K562 (cell line): ENCODE results near the gene LDB2. TPM values are rescaled to one million over a fixed set of nuclear protein-coding genes. Genes with fewer than 3 reads are reported as not detected.

ENCODE experiments used
- ATAC-seq: fragments of 200-7000 bp; cut with Tn5 transposase; 3 replicates; pipeline ENCODE4 v1.9.1; 2020; ENCODE audit warnings: moderate library complexity
- BruUV-seq: library from RNA; stranded (reverse); fragments of 400-500 nt; replicated peaks from 2 replicates; lab custom pipeline; 2021; lab: Mats Ljungman, UMichigan
- CTCF ChIA-PET: fragments of 300-600 bp; formaldehyde crosslinking; extraction: SDS; loops from one replicate; lab custom pipeline; 2021; ENCODE audit warnings: low intra/inter-chr PET ratio; lab: Yijun Ruan, JAX
- POLR2A ChIA-PET: fragments of 300-600, 350-650 bp; sonication (Branson Sonifier 250); formaldehyde crosslinking; extraction: SDS; loops from one replicate; lab custom pipeline; 2021; ENCODE audit warnings: antibody characterized with exemption, inconsistent platforms; lab: Yijun Ruan, JAX
- DNase-seq, 4 experiments: peaks; one replicate each; pipeline versions ENCODE4 v3.0.0 to v3.0.0-alpha.2; 2011 to 2018; ENCODE audit warnings: low spot score in 3 of 4, mixed read lengths in 3 of 4; ENCODE audit errors: extremely low read depth in 1 of 4
- FAIRE-seq: peaks from 2 replicates; lab custom pipeline; 2011; peaks lifted over from hg19 to GRCh38; lab: Jason Lieb, UNC
- H2AFZ ChIP-seq: 2 replicates; pipeline ENCODE4 v1.6.0; 2011; ENCODE audit warnings: low read depth, low read length, control low read depth, inconsistent platforms
- H3K27ac ChIP-seq: fragments of 200-600 bp; 3 replicates; pipeline ENCODE4 v1.8.0; 2011; ENCODE audit warnings: low read depth, mild to moderate bottlenecking, control low read depth, inconsistent platforms, low read length, moderate library complexity, mixed read lengths; ENCODE audit errors: extremely low read depth
- H3K27me3 ChIP-seq, 2 experiments: fragments of 300-600 bp in 1 of 2; 2 replicates in 1 of 2; 3 replicates in 1 of 2; pipeline versions ENCODE4 v1.6.0 to v1.8.0; 2011; ENCODE audit warnings: inconsistent platforms in 2 of 2, low read length in 2 of 2, mild to moderate bottlenecking in 1 of 2, mixed read lengths in 1 of 2, moderate library complexity in 1 of 2; ENCODE audit not compliant: control insufficient read depth in 2 of 2, insufficient read depth in 2 of 2
- H3K36me3 ChIP-seq: fragments of 300-600 bp; 3 replicates; pipeline ENCODE4 v1.8.0; 2011; ENCODE audit warnings: mild to moderate bottlenecking, low read length, inconsistent platforms; ENCODE audit not compliant: control insufficient read depth, insufficient read depth
- H3K4me1 ChIP-seq, 2 experiments: fragments of 200-600 bp in 1 of 2; replicated peaks in 1 of 2; 2 replicates in 1 of 2; 3 replicates in 1 of 2; pipeline versions ENCODE4 v1.5.1 to v1.8.0; 2011; ENCODE audit warnings: inconsistent platforms in 2 of 2, low read length in 2 of 2, mild to moderate bottlenecking in 1 of 2, mixed read lengths in 1 of 2, moderate library complexity in 1 of 2; ENCODE audit not compliant: control insufficient read depth in 2 of 2, insufficient read depth in 2 of 2
- H3K4me2 ChIP-seq: 2 replicates; pipeline ENCODE4 v1.6.1; 2011; ENCODE audit warnings: low read length, control low read depth, inconsistent platforms, mixed read lengths; ENCODE audit not compliant: insufficient read depth
- H3K4me3 ChIP-seq: fragments of 200-600 bp; sonication (generic), shearing (Covaris generic); 2 replicates; pipeline ENCODE4 v1.5.1; 2016; ENCODE audit warnings: control low read depth, inconsistent platforms
- H3K79me2 ChIP-seq: fragments of 200-600 bp; 3 replicates; pipeline ENCODE4 v1.8.0; 2011; ENCODE audit warnings: low read length, inconsistent platforms; ENCODE audit not compliant: control insufficient read depth, insufficient read depth
- H3K9ac ChIP-seq, 2 experiments: 2 replicates each; pipeline versions ENCODE4 v1.6.0 to v1.6.1; 2011; ENCODE audit warnings: low read depth in 2 of 2, low read length in 2 of 2, control low read depth in 1 of 2, inconsistent platforms in 1 of 2, mild to moderate bottlenecking in 1 of 2, mixed read lengths in 1 of 2; ENCODE audit not compliant: insufficient read depth in 1 of 2
- H3K9me1 ChIP-seq: one replicate; pipeline ENCODE4 v1.6.0; 2011; ENCODE audit warnings: inconsistent platforms, mild to moderate bottlenecking, low read length, moderate library complexity; ENCODE audit not compliant: control insufficient read depth, insufficient read depth
- H3K9me3 ChIP-seq: replicated peaks from 2 replicates; pipeline ENCODE4 v1.5.1; 2011; ENCODE audit warnings: low read depth, low read length, inconsistent platforms; ENCODE audit not compliant: control insufficient read depth, insufficient read depth
- H4K20me1 ChIP-seq: replicated peaks from 2 replicates; pipeline ENCODE4 v1.6.1; 2011; ENCODE audit warnings: low read length, inconsistent platforms, mixed read lengths; ENCODE audit not compliant: control insufficient read depth, insufficient read depth
- CBFA2T2 ChIP-seq: fragments of 450-650 bp; conservative IDR thresholded peaks from 2 replicates; pipeline ENCODE4 v1.6.1; 2017; ENCODE audit warnings: mild to moderate bottlenecking
- JUNB ChIP-seq: fragments of 450-650 bp; formaldehyde crosslinking; conservative IDR thresholded peaks from 2 replicates; pipeline ENCODE4 v1.4.0; 2020; ENCODE audit warnings: mild to moderate bottlenecking
- KDM4B ChIP-seq, 2 experiments: fragments of 450-650 bp in 1 of 2; sonication (generic) in 1 of 2; IDR thresholded peaks; 2 replicates each; pipeline ENCODE4 v1.6.1; 2016 to 2017; ENCODE audit warnings: borderline replicate concordance in 2 of 2, antibody characterized with exemption in 1 of 2, low read depth in 1 of 2, mild to moderate bottlenecking in 1 of 2
- POLR2B ChIP-seq: fragments of 450-650 bp; IDR thresholded peaks from 2 replicates; pipeline ENCODE4 v1.6.1; 2018; ENCODE audit warnings: low read depth; ENCODE audit not compliant: partially characterized antibody
- ZNF239 ChIP-seq: fragments of 250-450 bp; sonication (Bioruptor Pico); IDR thresholded peaks from 2 replicates; pipeline ENCODE4 v1.4.0; 2020; ENCODE audit warnings: mild to moderate bottlenecking
- WGBS: fragments of 100-300 bp; shearing (Covaris generic); methylation state at CpG from one replicate; pipeline ENCODE4 v1.1.6; 2016; ENCODE audit warnings: low coverage, mixed read lengths; ENCODE audit not compliant: insufficient coverage; ENCODE audit errors: missing lambda C conversion rate; 5-methylcytosine and 5-hydroxymethylcytosine counted together
- in situ Hi-C: fragments of 300-500 bp; cut with MboI; formaldehyde crosslinking; loops from 4 replicates; pipeline ENCODE4 v1.15.0; 2018; ENCODE audit warnings: inconsistent platforms, mixed read lengths
- intact Hi-C: fragments of 100-400 bp; cut with micrococcal nuclease; formaldehyde crosslinking; loops from 2 replicates; pipeline ENCODE4 v1.14.2; 2022
- polyA plus RNA-seq, 8 experiments: library from polyadenylated mRNA; depleted of rRNA in 4 of 8; stranded (reverse) in 5 of 8; unstranded in 3 of 8; fragments of >200 nt; fragmentation: Nextera tagmentation in 2 of 8; fragmentation: Illumina TruSeq in 1 of 8; extraction: Ambion mirVana in 2 of 8; extraction: Trizol in 1 of 8; gene quantifications; 2 replicates each; pipeline versions ENCODE4 v1.2.1 to v1.2.3, GENCODE V29; 2011 to 2014; ENCODE audit warnings: inconsistent platforms in 1 of 8, missing spikeins in 1 of 8
- total RNA-seq, 7 experiments: library from RNA; depleted of rRNA in 6 of 7; stranded (reverse); fragments of >200 nt in 6 of 7; fragmentation: Illumina TruSeq in 2 of 7; extraction: Trizol in 2 of 7; gene quantifications; 2 replicates each; pipeline versions ENCODE4 v1.2.1 to v1.2.3, GENCODE V29; 2011 to 2021; ENCODE audit warnings: low replicate concordance in 1 of 7
- TF ChIP-seq, protein P1 (sequence below): fragments of 450-650 bp; IDR thresholded peaks from 2 replicates; pipeline ENCODE4 v1.6.1; 2016; ENCODE audit warnings: antibody characterized with exemption
- TF ChIP-seq, protein P2 (sequence below), 2 experiments: fragments of 200-800 bp in 1 of 2; sonication (Bioruptor generic) in 1 of 2; sonication (generic) in 1 of 2; formaldehyde crosslinking in 1 of 2; IDR thresholded peaks in 1 of 2; conservative IDR thresholded peaks in 1 of 2; 2 replicates each; pipeline versions ENCODE4 v1.5.0 to v1.6.1; 2016 to 2020; ENCODE audit warnings: missing compliant biosample characterization in 1 of 2, missing genetic modification characterization in 1 of 2, missing genetic modification reagents in 1 of 2

Gene LDB2
- total and polyA plus RNA-seq, 9 of the 15 experiments (the other 6 are each of a cell fraction or from before 2014, with no cell fraction given), result 0.10 to 0.20 TPM; not detected in 7

DNA sequence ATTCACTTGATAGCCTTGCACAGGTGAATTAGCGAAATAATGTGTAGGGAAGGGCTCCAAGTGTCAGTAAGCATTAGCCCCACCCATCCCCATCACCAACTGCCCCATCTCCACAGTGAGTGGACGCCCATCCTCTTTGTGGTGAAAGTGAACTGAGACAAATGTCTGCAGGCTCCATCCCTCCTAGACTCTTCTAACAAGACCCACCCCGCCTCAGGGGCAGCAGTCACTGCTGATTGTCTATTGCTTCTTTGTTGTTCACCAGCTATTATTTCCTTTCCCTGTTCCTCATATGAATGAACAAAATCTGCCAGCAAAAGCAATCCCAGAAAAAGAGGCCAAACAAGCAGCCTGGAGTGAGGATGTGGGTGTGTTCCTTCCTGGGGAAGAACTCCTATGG is 96.4 kb downstream of the LDB2 start:
- Histone ChIP-seq H3K4me1 (no peaks in the 10 kb centered on the region; a peak in 1 of 5 replicates), H3K79me2 (no peaks in the 10 kb centered on the region), H3K27me3 (no peaks in the 10 kb centered on the region)
- intact Hi-C loops, result no loop called here
- BruUV-seq, result no TSS peak
- TF ChIP-seq POLR2B (no peak), JUNB (no peak), CBFA2T2 (no peak), KDM4B (IDR thresholded peaks at IDR 0.05; ENCODE audit: borderline replicate concordance in 2 of 2, low read depth in 1 of 2) (no peak), ZNF239 (CRISPR knock-in tag) (no peak)
- TF ChIP-seq, protein P1, sequence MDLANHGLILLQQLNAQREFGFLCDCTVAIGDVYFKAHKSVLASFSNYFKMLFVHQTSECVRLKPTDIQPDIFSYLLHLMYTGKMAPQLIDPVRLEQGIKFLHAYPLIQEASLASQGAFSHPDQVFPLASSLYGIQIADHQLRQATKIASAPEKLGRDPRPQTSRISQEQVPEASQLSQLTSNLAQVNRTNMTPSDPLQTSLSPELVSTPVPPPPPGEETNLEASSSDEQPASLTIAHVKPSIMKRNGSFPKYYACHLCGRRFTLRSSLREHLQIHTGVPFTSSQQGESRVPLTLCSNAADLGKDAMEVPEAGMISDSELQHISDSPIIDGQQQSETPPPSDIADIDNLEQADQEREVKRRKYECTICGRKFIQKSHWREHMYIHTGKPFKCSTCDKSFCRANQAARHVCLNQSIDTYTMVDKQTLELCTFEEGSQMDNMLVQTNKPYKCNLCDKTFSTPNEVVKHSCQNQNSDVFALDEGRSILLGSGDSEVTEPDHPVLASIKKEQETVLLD, result no peak
- TF ChIP-seq, protein P2, sequence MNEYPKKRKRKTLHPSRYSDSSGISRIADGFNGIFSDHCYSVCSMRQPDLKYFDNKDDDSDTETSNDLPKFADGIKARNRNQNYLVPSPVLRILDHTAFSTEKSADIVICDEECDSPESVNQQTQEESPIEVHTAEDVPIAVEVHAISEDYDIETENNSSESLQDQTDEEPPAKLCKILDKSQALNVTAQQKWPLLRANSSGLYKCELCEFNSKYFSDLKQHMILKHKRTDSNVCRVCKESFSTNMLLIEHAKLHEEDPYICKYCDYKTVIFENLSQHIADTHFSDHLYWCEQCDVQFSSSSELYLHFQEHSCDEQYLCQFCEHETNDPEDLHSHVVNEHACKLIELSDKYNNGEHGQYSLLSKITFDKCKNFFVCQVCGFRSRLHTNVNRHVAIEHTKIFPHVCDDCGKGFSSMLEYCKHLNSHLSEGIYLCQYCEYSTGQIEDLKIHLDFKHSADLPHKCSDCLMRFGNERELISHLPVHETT (CRISPR knock-in tag; conservative IDR thresholded peaks at IDR 0.05 in 1 of 2, IDR thresholded peaks at IDR 0.05 in 1 of 2), result no peak
- TF ChIP-seq, all 486 proteins: peak for 0
- Histone ChIP-seq H3K36me3 (no peaks in the 10 kb centered on the region), H2AFZ (no peak overlapping the region), H4K20me1 (no peaks in the 10 kb centered on the region; the same call in 1 of the 2 replicates), H3K9ac (no peak overlapping the region), H3K9me3 (no peaks in the 10 kb centered on the region), H3K4me2 (no peak overlapping the region), H3K27ac (no peak overlapping the region), H3K4me3 (no peak overlapping the region), H3K9me1 (no peaks in the 10 kb centered on the region)
- ChIA-PET CTCF (no interaction called here), POLR2A (no interaction called here)
- 0% methylated on average over 3 of the region's 3 CpGs for WGBS
- DNase-seq (no peak), FAIRE-seq (no peak), ATAC-seq (no peak)
- in situ Hi-C loops, result no loop called here
